OCI-LY7 (cell line): ENCODE data around the gene DUSP6. TPM values are rescaled to one million over a fixed set of nuclear protein-coding genes. Genes with fewer than 3 reads are reported as not detected.

ENCODE experiments used
- BruUV-seq: library from RNA; stranded (reverse); fragments of 400-500 nt; replicated peaks from 2 replicates; lab custom pipeline; 2021; lab: Mats Ljungman, UMichigan
- CTCF ChIA-PET: fragments of 300-600 bp; sonication (Branson Sonifier 250); formaldehyde crosslinking; loops from one replicate; lab custom pipeline; 2022; ENCODE audit warnings: antibody characterized with exemption; ENCODE audit not compliant: unreplicated experiment; lab: Charles Lee
- POLR2A ChIA-PET: fragments of 300-600 bp; sonication (Branson Sonifier 250); formaldehyde crosslinking; loops from one replicate; lab custom pipeline; 2022; ENCODE audit warnings: antibody characterized with exemption; lab: Charles Lee
- DNase-seq: peaks from one replicate; pipeline ENCODE4 v3.0.0-alpha.2; 2015; ENCODE audit warnings: low spot score
- H2AFZ ChIP-seq: fragments of 200-600 bp; sonication (generic), shearing (Covaris generic); 2 replicates; pipeline ENCODE4 v1.6.1; 2014; ENCODE audit warnings: mild to moderate bottlenecking, antibody characterized with exemption, low read length, moderate library complexity
- H3K27ac ChIP-seq: fragments of 200-600 bp; sonication (generic); 2 replicates; pipeline ENCODE4 v1.5.1; 2014; ENCODE audit warnings: mixed run types, low read depth, mild to moderate bottlenecking, moderate library complexity, low read length, inconsistent platforms; ENCODE audit not compliant: poor library complexity, severe bottlenecking
- H3K36me3 ChIP-seq: fragments of 200-600 bp; sonication (generic); 2 replicates; pipeline ENCODE4 v1.6.1; 2014; ENCODE audit warnings: mild to moderate bottlenecking, antibody characterized with exemption, low read length, moderate library complexity, mixed read lengths; ENCODE audit not compliant: insufficient read depth
- H3K4me1 ChIP-seq: fragments of 200-600 bp; sonication (generic); 2 replicates; pipeline ENCODE4 v1.5.1; 2014; ENCODE audit warnings: mild to moderate bottlenecking, low read length; ENCODE audit not compliant: insufficient read depth, poor library complexity, severe bottlenecking
- H3K4me2 ChIP-seq: fragments of 200-600 bp; sonication (generic); 2 replicates; pipeline ENCODE4 v1.6.1; 2014; ENCODE audit warnings: mild to moderate bottlenecking, low read length
- H3K4me3 ChIP-seq: fragments of 200-600 bp; sonication (generic); 2 replicates; pipeline ENCODE4 v1.5.1; 2014; ENCODE audit warnings: mild to moderate bottlenecking, low read depth, low read length; ENCODE audit not compliant: poor library complexity, severe bottlenecking
- H3K79me2 ChIP-seq: fragments of 200-600 bp; sonication (generic); 2 replicates; pipeline ENCODE4 v1.6.1; 2016; ENCODE audit warnings: low read depth, mild to moderate bottlenecking, low read length, moderate library complexity, mixed read lengths; ENCODE audit not compliant: insufficient read depth
- H3K9me2 ChIP-seq: fragments of 200-600 bp; sonication (generic); 2 replicates; pipeline ENCODE4 v1.6.1; 2016; ENCODE audit warnings: mild to moderate bottlenecking, low read length, mixed read lengths; ENCODE audit not compliant: insufficient read depth
- H3K9me3 ChIP-seq: fragments of 200-600 bp; sonication (generic); 2 replicates; pipeline ENCODE4 v1.6.1; 2014; ENCODE audit warnings: mild to moderate bottlenecking, mixed run types, low read length, mixed read lengths
- H4K20me1 ChIP-seq: fragments of 200-600 bp; sonication (generic); 2 replicates; pipeline ENCODE4 v1.6.1; 2014; ENCODE audit warnings: mild to moderate bottlenecking, antibody characterized with exemption, low read length, moderate library complexity, mixed read lengths; ENCODE audit not compliant: insufficient read depth
- EZH2phosphoT487 ChIP-seq: fragments of 200-600 bp; sonication (generic); IDR thresholded peaks from 2 replicates; pipeline ENCODE4 v1.6.1; 2018; ENCODE audit warnings: low read depth, borderline replicate concordance, mild to moderate bottlenecking, mixed run types, antibody characterized with exemption, low read length, moderate library complexity, mixed read lengths
- intact Hi-C: fragments of 100-400 bp; cut with micrococcal nuclease; formaldehyde crosslinking; loops from one replicate; pipeline ENCODE4 v1.10.0; 2022; ENCODE audit not compliant: unreplicated experiment
- total RNA-seq, 2 experiments: library from RNA; depleted of rRNA in 1 of 2; stranded (reverse); fragments of >200 nt in 1 of 2; shearing (Covaris generic) in 1 of 2; gene quantifications; 2 replicates each; pipeline ENCODE4 v1.2.3, GENCODE V29; 2014 to 2022
- TF ChIP-seq, protein P1 (sequence below): fragments of 200-600 bp; sonication (generic); conservative IDR thresholded peaks from 2 replicates; pipeline ENCODE4 v1.5.1; 2014; ENCODE audit warnings: mild to moderate bottlenecking, antibody characterized with exemption, low read length, moderate library complexity, mixed read lengths

DUSP6 gene
- total RNA-seq, 2 experiments from 2014 or later: 0.47 to 2.2 TPM

DNA sequence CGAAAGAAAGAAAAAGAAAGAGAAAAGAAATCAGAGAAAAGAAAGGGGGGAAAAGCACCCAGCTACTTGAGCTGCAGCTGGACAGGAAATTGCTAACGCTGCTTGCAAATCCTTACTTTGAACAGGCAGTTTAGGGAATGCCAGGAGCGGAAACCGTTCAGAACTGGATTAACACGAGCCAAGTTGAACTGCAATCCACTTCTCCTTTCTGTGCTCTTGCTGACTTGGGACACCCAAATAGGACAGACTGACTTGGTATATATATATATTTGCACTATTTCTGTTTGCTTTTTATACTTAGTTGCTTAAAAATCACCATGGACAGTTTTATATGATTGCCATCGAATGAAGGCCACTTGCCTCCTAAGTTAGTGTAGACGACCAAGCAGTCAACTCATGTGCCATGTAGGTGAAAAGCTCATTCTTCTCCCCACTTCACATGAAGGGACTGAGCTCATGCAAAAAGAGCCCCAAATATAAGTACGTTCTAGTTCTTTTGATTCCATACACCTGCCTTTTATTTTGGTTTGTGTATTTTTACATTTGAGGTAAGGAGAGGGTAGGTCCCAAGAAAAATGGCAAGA, 5.5 kb downstream of the DUSP6 start:
- ChIA-PET POLR2A (interaction anchor here (0.6 to 3.0 kb wide), 12 partner anchors 8 to 1294 kb away, joined by 3 to 23 read pairs (median 5); no protein-coding TSS in a partner anchor), CTCF (interaction anchor here (2.2 kb wide), 1 partner anchor 32 kb away, joined by 8 read pairs; no protein-coding TSS in a partner anchor)
- Histone ChIP-seq H3K36me3 (no peaks in the 10 kb centered on the region), H3K9me3 (no peaks in the 10 kb centered on the region), H3K4me2 (peak overlapping the region; percentile 71), H3K9me2 (no peaks in the 10 kb centered on the region), H4K20me1 (no peaks in the 10 kb centered on the region), H3K4me1 (peaks cover 65% of the 10 kb centered on the region), H2AFZ (peak overlapping the region; percentile 22; the same call in 1 of the 2 replicates), H3K4me3 (peak overlapping the region; percentile 52), H3K27ac (peak overlapping the region; percentile 77), H3K79me2 (no peaks in the 10 kb centered on the region)
- no peak for DNase-seq
- no TSS peak for BruUV-seq
- intact Hi-C loops: loop anchor here (5.0 kb wide), 2 partner anchors 100 to 180 kb away; partner anchors contain the start of gene POC1B
- no peak for TF ChIP-seq EZH2phosphoT487
- TF ChIP-seq, protein P1, sequence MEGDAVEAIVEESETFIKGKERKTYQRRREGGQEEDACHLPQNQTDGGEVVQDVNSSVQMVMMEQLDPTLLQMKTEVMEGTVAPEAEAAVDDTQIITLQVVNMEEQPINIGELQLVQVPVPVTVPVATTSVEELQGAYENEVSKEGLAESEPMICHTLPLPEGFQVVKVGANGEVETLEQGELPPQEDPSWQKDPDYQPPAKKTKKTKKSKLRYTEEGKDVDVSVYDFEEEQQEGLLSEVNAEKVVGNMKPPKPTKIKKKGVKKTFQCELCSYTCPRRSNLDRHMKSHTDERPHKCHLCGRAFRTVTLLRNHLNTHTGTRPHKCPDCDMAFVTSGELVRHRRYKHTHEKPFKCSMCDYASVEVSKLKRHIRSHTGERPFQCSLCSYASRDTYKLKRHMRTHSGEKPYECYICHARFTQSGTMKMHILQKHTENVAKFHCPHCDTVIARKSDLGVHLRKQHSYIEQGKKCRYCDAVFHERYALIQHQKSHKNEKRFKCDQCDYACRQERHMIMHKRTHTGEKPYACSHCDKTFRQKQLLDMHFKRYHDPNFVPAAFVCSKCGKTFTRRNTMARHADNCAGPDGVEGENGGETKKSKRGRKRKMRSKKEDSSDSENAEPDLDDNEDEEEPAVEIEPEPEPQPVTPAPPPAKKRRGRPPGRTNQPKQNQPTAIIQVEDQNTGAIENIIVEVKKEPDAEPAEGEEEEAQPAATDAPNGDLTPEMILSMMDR: no peak

DNA sequence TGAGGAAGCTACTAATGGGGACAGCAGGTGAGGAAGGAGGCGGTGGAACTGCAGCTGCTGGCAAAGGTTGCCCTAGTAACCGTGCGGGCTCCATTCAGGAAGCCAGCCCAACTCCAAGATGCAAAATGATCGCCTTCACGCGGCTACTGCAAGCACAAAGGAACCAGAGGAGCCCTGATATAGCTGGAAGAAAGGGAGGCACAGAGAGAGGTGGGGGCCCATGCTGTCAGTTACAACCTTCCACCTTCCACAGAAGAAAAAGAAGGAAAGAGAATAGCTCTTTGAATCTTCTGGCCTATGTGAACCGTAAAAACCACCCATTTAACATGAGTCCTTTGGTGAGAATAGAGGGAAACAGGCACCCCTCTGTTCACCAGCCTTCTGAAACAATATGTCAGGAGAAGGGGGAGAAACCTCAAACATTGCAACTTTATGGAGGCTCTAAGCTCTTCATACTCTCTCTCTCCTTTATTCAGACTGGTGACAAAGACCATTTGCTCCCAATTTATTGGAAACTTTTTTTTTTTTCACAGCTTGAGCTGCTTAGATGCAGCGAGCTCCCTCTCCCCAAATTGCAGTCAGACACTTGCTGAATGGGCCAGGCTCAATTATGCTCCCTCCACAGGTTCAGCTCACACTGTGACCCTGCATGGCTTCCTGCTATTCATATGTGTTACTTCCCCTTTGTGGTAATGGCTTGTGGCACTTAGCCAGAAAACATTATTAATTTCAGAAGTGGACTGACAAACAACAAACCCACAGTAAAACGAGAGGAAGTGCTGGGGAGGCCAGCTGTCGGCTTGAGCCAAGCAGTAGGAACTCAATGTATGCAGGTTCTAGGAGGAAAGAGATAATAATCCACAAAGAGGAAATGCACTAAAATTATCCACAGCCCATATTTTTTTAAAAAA, 6.2 kb downstream of the DUSP6 start:
- peak overlapping the region; percentile 77 for H3K27ac ChIP-seq
- no peak for TF ChIP-seq EZH2phosphoT487
- TF ChIP-seq, protein P1: no peak
- H3K4me3 ChIP-seq: peak overlapping the region; percentile 52
- no peaks in the 10 kb centered on the region for H3K9me3 ChIP-seq
- intact Hi-C loops: loop anchor here (5.0 kb wide), 2 partner anchors 99 to 181 kb away; partner anchors contain the start of gene POC1B
- peak; percentile 94 for DNase-seq
- H3K9me2 ChIP-seq: no peaks in the 10 kb centered on the region
- POLR2A ChIA-PET: interaction anchor here (0.6 to 3.0 kb wide), 22 partner anchors 9 to 1862 kb away, joined by 3 to 23 read pairs (median 3); no protein-coding TSS in a partner anchor
- BruUV-seq: no TSS peak
- no peaks in the 10 kb centered on the region for H3K79me2 ChIP-seq
- peak overlapping the region; percentile 71 for H3K4me2 ChIP-seq
- H3K4me1 ChIP-seq: peaks cover 57% of the 10 kb centered on the region
- no peaks in the 10 kb centered on the region for H4K20me1 ChIP-seq
- H2AFZ ChIP-seq: peak overlapping the region; percentile 70; the same call in 1 of the 2 replicates
- CTCF ChIA-PET: interaction anchor here (0.8 to 2.2 kb wide), 2 partner anchors 30 to 32 kb away, joined by 5 to 8 read pairs; no protein-coding TSS in a partner anchor
- no peaks in the 10 kb centered on the region for H3K36me3 ChIP-seq
